Medulla oblongata (tissue), 1 donor: ENCODE data around the gene STAP2.

Experiments used
- DNase-seq: peaks from one replicate; pipeline ENCODE4 v3.0.0-alpha.2; 2015; ENCODE audit errors: extremely low spot score

The STAP2 gene

DNA sequence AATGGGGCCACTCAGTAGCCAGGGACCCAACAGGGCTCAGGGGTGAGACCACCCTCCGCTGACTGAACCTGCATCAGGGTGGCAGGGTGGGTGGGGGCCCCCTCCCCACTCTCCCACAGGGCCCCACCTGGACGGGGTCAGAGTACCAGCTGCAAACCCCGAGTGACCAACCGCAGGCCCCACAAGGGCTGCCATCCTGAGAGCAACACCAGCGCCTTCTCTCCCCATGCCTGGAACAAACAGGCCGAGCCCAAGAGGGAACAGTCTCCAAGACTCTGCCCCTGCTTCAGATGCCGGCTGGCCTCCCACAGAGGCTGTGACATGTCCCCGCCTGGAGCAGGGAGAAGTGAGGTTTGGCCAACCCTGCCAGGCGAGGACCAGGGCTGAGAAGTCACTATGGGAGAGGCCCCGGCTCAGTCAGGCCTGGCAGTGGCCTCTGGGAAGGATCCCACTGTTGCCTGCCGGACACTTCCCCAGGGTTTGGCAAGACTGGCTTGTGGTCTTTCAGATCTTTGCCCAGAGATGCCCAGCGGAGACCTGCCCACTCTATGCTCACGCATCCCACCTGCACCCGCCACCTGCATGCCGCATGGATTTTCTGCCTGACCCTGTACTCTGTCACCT, 31.9 kb upstream of the STAP2 start:
- no peak for DNase-seq

GRCh38 chr19:4369888-4370260, 31.2 kb upstream of the STAP2 start:
- DNase-seq: peak; percentile 81

- peak; percentile 67 for DNase-seq
Observed at GRCh38 chr19:4369109-4369887, 30.7 kb upstream of the STAP2 start.

GRCh38 chr19:4368128-4368820, 29.6 kb upstream of the STAP2 start:
- DNase-seq: no peak

- DNase-seq: no peak
Observed at GRCh38 chr19:4367781-4368127, 29.1 kb upstream of the STAP2 start.

DNA sequence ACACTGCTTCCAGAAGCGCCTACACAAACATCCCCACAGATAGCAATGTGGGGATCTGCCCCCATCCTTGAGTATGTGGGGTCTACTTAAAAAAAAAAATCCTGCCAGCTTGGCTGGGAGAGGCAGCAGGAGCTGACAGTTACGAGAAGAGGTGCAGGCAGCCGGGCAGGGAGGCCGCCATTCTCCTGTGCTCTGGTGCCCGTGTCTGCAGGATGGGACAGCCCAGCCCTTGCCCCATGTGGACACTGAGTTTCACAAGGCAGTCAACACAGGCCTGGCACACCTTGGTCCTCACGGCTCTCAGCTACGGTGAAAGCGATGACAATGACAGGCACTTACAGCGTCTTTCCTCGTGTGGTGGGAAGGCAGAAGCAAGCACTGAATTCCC, 28.7 kb upstream of the STAP2 start:
- DNase-seq: no peak

- DNase-seq: no peak
Observed at GRCh38 chr19:4366666-4367335, 28.2 kb upstream of the STAP2 start.

GRCh38 chr19:4365791-4366665, 27.4 kb upstream of the STAP2 start:
- no peak for DNase-seq

DNA sequence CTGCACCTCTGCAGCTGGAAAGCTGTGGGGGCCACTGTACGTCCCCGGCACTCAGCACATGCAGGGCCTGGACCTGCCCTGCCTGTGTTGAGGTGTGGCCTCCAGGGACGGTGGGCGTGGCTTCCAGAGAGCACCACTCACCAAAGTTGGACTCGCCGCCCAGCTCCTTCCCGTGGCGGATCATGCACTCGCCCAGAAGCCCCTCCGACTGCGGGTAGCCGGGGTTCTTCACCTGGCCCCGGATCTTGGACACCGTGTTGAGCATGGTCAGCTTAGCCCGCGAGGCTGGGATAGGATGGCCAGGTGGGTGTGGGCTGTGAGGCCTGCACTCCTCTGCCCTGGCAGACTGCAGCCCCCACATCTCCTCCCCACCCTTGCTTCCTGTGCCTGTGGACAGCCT, 26.7 kb upstream of the STAP2 start:
- no peak for DNase-seq

GRCh38 chr19:4363571-4364304, 25.1 kb upstream of the STAP2 start:
- no peak for DNase-seq

DNA sequence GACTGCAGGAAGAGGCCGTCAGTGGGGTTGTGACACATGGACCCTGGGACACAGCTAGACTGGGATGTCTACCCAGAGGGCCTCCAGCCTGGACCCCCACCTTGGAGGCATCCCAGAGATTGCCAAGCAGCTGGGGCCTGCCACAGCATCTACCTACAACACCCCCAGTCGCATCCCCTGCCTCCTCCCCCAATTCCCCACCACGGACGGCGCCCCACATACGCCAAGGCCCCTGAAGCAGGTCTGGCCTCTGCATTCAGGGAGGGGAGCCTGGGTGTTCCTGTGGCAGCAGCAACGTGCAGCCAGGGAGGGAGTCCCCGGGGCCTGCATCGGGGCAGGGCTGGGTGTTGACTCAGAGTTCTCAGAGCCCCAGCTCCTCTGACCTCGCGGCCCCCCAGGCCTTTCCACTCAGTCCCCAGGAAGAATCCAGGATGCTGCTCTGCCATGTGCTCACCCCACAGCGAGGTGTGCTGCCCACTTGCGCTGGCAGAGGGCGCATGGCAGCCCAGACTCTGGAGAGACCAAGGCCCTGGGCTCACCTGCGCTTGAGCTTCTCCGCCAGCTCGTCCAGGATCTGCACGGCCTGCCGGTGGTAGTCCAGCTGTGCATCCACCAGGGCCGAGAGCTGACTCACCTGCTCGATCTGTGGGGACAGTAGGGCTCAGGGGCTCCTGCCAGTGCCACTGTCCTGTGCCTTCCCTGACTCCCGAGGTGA, 24.4 kb upstream of the STAP2 start:
- no peak for DNase-seq

GRCh38 chr19:4362101-4362828, 23.6 kb upstream of the STAP2 start:
- no peak for DNase-seq

GRCh38 chr19:4361152-4362046, 22.8 kb upstream of the STAP2 start:
- no peak for DNase-seq

GRCh38 chr19:4360641-4361151, 22.1 kb upstream of the STAP2 start:
- DNase-seq: no peak

DNA sequence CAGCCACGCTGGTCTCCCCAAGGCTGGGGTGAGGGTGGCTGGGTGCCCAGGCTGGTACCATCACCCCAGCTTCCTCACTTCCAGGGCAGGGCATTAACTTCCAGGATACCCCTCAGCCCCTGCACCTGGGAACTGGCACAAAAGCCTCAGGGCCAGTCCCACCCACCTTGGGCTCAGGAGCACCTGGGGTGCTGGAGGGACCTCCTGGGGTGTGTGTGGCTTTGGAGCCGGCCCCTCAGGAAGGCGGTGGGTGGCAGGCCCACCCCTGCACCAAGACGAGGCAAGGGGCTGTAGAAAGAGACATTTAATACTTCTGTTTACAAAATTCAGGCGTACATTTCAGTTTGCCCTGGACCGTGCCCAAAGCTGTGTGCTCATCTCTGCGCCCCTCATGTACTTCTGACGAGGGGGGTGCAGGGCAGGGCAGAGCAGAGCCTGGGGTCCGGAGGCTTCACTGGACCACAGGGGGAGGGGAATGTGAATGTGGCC, 21.5 kb upstream of the STAP2 start:
- no peak for DNase-seq

GRCh38 chr19:4359627-4360000, 21.0 kb upstream of the STAP2 start:
- no peak for DNase-seq

GRCh38 chr19:4358709-4359626, 20.3 kb upstream of the STAP2 start:
- no peak for DNase-seq
